ENCODE data around the gene COL15A1.

COL15A1 gene

GRCh38 chr9:99030610-99031109 lies 87.0 kb downstream of the COL15A1 start:
- H3K4me3 ChIP-seq (replicated peaks; ENCODE audit: low read depth, low read length) = no peak overlapping the region
- TF ChIP-seq, protein P1, sequence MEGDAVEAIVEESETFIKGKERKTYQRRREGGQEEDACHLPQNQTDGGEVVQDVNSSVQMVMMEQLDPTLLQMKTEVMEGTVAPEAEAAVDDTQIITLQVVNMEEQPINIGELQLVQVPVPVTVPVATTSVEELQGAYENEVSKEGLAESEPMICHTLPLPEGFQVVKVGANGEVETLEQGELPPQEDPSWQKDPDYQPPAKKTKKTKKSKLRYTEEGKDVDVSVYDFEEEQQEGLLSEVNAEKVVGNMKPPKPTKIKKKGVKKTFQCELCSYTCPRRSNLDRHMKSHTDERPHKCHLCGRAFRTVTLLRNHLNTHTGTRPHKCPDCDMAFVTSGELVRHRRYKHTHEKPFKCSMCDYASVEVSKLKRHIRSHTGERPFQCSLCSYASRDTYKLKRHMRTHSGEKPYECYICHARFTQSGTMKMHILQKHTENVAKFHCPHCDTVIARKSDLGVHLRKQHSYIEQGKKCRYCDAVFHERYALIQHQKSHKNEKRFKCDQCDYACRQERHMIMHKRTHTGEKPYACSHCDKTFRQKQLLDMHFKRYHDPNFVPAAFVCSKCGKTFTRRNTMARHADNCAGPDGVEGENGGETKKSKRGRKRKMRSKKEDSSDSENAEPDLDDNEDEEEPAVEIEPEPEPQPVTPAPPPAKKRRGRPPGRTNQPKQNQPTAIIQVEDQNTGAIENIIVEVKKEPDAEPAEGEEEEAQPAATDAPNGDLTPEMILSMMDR (IDR thresholded peaks at IDR 0.05; ENCODE audit: low read depth, low read length, missing control alignments) = no peak
- DNase-seq (ENCODE audit: extremely low read depth, low read depth) = no peak

- TF ChIP-seq, protein P1 (IDR thresholded peaks at IDR 0.05; ENCODE audit: low read depth, low read length, missing control alignments) = no peak
- H3K4me3 ChIP-seq (replicated peaks; ENCODE audit: low read depth, low read length) = no peak overlapping the region
- DNase-seq (ENCODE audit: extremely low read depth, low read depth) = no peak
These were observed 87.6 kb downstream of the COL15A1 start for GRCh38 chr9:99031319-99031718.

- no peak overlapping the region for H3K4me3 ChIP-seq (replicated peaks; ENCODE audit: low read depth, low read length)
- TF ChIP-seq, protein P1 (IDR thresholded peaks at IDR 0.05; ENCODE audit: low read depth, low read length, missing control alignments) = no peak
- no peak for DNase-seq (ENCODE audit: extremely low read depth, low read depth)
These were observed 88.3 kb downstream of the COL15A1 start for GRCh38 chr9:99031994-99032393.

GRCh38 chr9:99034149-99034548 lies 90.4 kb downstream of the COL15A1 start:
- DNase-seq (ENCODE audit: extremely low read depth, low read depth) = no peak
- TF ChIP-seq, protein P1 (IDR thresholded peaks at IDR 0.05; ENCODE audit: low read depth, low read length, missing control alignments) = no peak
- H3K4me3 ChIP-seq (replicated peaks; ENCODE audit: low read depth, low read length) = no peak overlapping the region

DNA sequence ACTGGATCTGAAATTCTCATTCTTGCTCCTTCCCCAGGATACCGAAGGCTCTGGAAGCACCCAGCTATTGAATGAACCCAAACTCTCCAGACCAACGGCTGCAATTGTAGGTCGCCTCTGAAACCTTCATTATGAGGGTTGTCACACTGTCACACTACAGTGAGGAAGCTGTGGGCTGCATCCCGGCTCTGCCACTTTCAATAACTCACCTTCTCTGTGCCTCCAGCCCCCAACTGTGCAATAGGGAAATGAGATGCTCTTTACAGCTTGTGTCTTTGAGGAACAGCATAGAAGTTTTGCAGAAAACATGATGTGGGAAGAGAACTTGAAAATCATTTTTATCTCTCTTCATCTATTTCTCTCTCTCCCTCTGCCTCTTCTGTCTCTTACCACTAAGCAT lies 91.6 kb downstream of the COL15A1 start:
- no peak overlapping the region for H3K4me3 ChIP-seq (replicated peaks; ENCODE audit: low read depth, low read length)
- DNase-seq (ENCODE audit: extremely low read depth, low read depth) = no peak
- TF ChIP-seq, protein P1 (IDR thresholded peaks at IDR 0.05; ENCODE audit: low read depth, low read length, missing control alignments) = no peak

- H3K4me3 ChIP-seq (replicated peaks; ENCODE audit: low read depth, low read length) = no peak overlapping the region
- TF ChIP-seq, protein P1 (IDR thresholded peaks at IDR 0.05; ENCODE audit: low read depth, low read length, missing control alignments) = no peak
- DNase-seq (ENCODE audit: extremely low read depth, low read depth) = no peak
These were observed 94.2 kb downstream of the COL15A1 start for GRCh38 chr9:99037769-99038483.

- no peak for DNase-seq (ENCODE audit: extremely low read depth, low read depth)
- H3K4me3 ChIP-seq (replicated peaks; ENCODE audit: low read depth, low read length) = no peak overlapping the region
- TF ChIP-seq, protein P1 (IDR thresholded peaks at IDR 0.05; ENCODE audit: low read depth, low read length, missing control alignments) = no peak
These were observed 94.7 kb downstream of the COL15A1 start for GRCh38 chr9:99038484-99038820.
